OCI-LY3 (cell line): Measurements from ENCODE around the gene ACTR1A.

ENCODE experiments used
- EZH2phosphoT487 ChIP-seq: fragments of 200-600 bp; shearing (Covaris generic); IDR thresholded peaks from 2 replicates; pipeline ENCODE4 v1.6.1; 2018; ENCODE audit warnings: antibody characterized with exemption, mixed run types, low read depth
- TF ChIP-seq, protein P1 (sequence below): fragments of 200-600, 300-600 bp; sonication (generic); IDR thresholded peaks from 2 replicates; pipeline ENCODE4 v1.5.1; 2014; ENCODE audit warnings: antibody characterized with exemption, low read length, low read depth

DNA sequence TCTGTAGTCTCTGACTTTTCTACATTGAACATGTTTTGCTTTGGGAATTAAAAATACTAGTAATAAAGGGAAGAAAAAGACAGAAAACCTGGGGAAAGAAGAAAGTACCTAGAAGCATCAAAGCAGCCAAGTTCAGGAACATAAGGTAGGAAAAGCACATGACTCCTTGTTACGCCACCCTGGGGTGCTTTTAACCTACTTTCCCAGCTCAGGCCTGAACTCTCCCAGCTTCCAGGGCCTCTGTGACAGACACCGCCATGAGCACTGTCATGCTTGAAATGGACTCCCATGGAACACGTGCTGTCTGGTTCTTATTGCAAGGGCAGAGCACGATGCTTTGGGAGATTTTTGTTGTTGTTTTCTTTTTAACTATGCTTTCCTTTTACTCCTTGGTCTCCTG is 11.4 kb downstream of the ACTR1A start:
- TF ChIP-seq, protein P1, sequence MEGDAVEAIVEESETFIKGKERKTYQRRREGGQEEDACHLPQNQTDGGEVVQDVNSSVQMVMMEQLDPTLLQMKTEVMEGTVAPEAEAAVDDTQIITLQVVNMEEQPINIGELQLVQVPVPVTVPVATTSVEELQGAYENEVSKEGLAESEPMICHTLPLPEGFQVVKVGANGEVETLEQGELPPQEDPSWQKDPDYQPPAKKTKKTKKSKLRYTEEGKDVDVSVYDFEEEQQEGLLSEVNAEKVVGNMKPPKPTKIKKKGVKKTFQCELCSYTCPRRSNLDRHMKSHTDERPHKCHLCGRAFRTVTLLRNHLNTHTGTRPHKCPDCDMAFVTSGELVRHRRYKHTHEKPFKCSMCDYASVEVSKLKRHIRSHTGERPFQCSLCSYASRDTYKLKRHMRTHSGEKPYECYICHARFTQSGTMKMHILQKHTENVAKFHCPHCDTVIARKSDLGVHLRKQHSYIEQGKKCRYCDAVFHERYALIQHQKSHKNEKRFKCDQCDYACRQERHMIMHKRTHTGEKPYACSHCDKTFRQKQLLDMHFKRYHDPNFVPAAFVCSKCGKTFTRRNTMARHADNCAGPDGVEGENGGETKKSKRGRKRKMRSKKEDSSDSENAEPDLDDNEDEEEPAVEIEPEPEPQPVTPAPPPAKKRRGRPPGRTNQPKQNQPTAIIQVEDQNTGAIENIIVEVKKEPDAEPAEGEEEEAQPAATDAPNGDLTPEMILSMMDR = no peak
- TF ChIP-seq EZH2phosphoT487 = no peak
